Measurements from ENCODE around the gene SUCO. TPM values are rescaled to one million over a fixed set of nuclear protein-coding genes. Genes with fewer than 3 reads are reported as not detected.

SUCO gene
- total RNA-seq, 1 experiment from 2014 or later = 22.6 TPM

DNA sequence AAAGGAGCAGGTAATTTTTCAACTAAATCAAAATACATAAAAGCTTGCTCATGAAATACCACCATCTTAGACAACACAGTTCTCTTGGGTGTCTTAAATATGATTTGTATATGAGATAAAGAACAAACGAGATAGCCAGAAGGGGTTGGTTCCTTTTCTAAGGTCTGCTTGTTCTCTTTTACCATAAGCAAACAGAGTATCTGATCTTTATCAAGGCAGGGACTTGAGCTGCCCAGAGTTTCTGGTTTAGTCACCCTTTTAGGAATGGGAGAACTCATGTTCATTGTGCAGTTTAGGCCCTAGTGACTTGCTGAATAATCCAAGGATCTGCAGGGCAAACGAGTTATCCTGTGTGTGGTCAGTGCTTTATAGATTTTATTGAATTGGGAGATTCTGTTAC, 3.0 kb upstream of the SUCO start:
- no peak overlapping the region for H3K27ac ChIP-seq (ENCODE audit: low read depth, low read length)
- RAD21 ChIA-PET (ENCODE audit: low non-redundant PET in 1 of 2, low total read pairs in 2 of 2, uncharacterized antibody in 2 of 2, unreplicated experiment in 2 of 2) = no interaction called here

More for the DNA sequence above, 3.0 kb upstream of the SUCO start:
- H3K9me2 ChIP-seq (ENCODE audit: insufficient read depth) = no peaks in the 10 kb centered on the region
- CTCF ChIA-PET = no interaction called here
- no peak overlapping the region for H3K9ac ChIP-seq (ENCODE audit: low read length)
- no peak for DNase-seq (ENCODE audit: low read depth, low spot score)
- peaks cover 0 to 18% of the 10 kb centered on the region in 2 experiments; a peak in 3 of 4 replicates for H3K4me1 ChIP-seq (ENCODE audit: control insufficient read depth in 1 of 2, insufficient read depth in 2 of 2, low read length in 2 of 2)
- POLR2A ChIA-PET = no interaction called here
- peaks cover 18% of the 10 kb centered on the region for H3K79me2 ChIP-seq (ENCODE audit: insufficient read depth, low read length)
- intact Hi-C loops (cut with micrococcal nuclease) = loop anchor here (5.0 kb wide), 1 partner anchor 187 kb away; no protein-coding TSS in a partner anchor
- no peak overlapping the region for H2AFZ ChIP-seq (ENCODE audit: low read depth, low read length, poor library complexity, severe bottlenecking)
- no peak for ATAC-seq
- TF ChIP-seq POLR2A (IDR thresholded peaks at IDR 0.05; ENCODE audit: borderline replicate concordance, extremely low read depth, insufficient read depth, insufficient read length) (no peak), TCF7L2 (IDR thresholded peaks at IDR 0.05; ENCODE audit: borderline replicate concordance, extremely low read depth, insufficient read depth, insufficient read length) (no peak), ATF3 (IDR thresholded peaks at IDR 0.05) (no peak), EGR1 (IDR thresholded peaks at IDR 0.05; ENCODE audit: low read depth) (no peak), SIN3A (IDR thresholded peaks at IDR 0.05; ENCODE audit: low read depth) (no peak), RAD21 (IDR thresholded peaks at IDR 0.05; ENCODE audit: low read depth) (no peak), REST (IDR thresholded peaks at IDR 0.05; ENCODE audit: low read depth) (no peak), MAX (IDR thresholded peaks at IDR 0.05) (no peak), FOSL1 (IDR thresholded peaks at IDR 0.05; ENCODE audit: low read depth) (no peak), ZFX (IDR thresholded peaks at IDR 0.05) (no peak), ELF1 (IDR thresholded peaks at IDR 0.05; ENCODE audit: borderline replicate concordance, low read depth) (no peak)
- TF ChIP-seq, protein P1, sequence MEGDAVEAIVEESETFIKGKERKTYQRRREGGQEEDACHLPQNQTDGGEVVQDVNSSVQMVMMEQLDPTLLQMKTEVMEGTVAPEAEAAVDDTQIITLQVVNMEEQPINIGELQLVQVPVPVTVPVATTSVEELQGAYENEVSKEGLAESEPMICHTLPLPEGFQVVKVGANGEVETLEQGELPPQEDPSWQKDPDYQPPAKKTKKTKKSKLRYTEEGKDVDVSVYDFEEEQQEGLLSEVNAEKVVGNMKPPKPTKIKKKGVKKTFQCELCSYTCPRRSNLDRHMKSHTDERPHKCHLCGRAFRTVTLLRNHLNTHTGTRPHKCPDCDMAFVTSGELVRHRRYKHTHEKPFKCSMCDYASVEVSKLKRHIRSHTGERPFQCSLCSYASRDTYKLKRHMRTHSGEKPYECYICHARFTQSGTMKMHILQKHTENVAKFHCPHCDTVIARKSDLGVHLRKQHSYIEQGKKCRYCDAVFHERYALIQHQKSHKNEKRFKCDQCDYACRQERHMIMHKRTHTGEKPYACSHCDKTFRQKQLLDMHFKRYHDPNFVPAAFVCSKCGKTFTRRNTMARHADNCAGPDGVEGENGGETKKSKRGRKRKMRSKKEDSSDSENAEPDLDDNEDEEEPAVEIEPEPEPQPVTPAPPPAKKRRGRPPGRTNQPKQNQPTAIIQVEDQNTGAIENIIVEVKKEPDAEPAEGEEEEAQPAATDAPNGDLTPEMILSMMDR (IDR thresholded peaks at IDR 0.05 in 2 of 3, conservative IDR thresholded peaks at IDR 0.05 in 1 of 3; ENCODE audit: borderline replicate concordance in 1 of 3, insufficient read depth in 1 of 3, low read depth in 2 of 3, low read length in 2 of 3) = no peak
- no peaks in the 10 kb centered on the region for H3K36me3 ChIP-seq (ENCODE audit: control insufficient read depth in 1 of 2, insufficient read depth in 2 of 2, low read length in 2 of 2)
- no TSS peak for BruUV-seq (replicated peaks)
- no peaks in the 10 kb centered on the region for H4K20me1 ChIP-seq (ENCODE audit: insufficient read depth)
- no peak overlapping the region for H3K4me3 ChIP-seq (replicated peaks in 1 of 2; ENCODE audit: low read depth in 1 of 2, low read length in 2 of 2)
- no peaks in the 10 kb centered on the region for H3K9me3 ChIP-seq (ENCODE audit: control insufficient read depth in 1 of 2, insufficient read depth in 1 of 2, low read depth in 1 of 2, low read length in 2 of 2)
- H3K4me2 ChIP-seq (ENCODE audit: low read length) = no peak overlapping the region
- H3K27me3 ChIP-seq (ENCODE audit: insufficient read depth, low read length) = no peaks in the 10 kb centered on the region

Measured in HCT116 (cell line).